HG03108 (cell line): ENCODE measurements around the gene CHRNA4.

ENCODE experiments used
- ATAC-seq: cut with Tn5 transposase; IDR thresholded peaks from one replicate; pipeline ENCODE4 v1.9.1; 2021; ENCODE audit warnings: moderate library complexity; ENCODE audit not compliant: unreplicated experiment

Gene CHRNA4

GRCh38 chr20:63322146-63322932, 38.8 kb downstream of the CHRNA4 start:
- ATAC-seq, result no peak

- ATAC-seq, result no peak
Measured at GRCh38 chr20:63321148-63321831, 39.9 kb downstream of the CHRNA4 start.

- no peak for ATAC-seq
Measured at GRCh38 chr20:63320616-63321147, 40.5 kb downstream of the CHRNA4 start.

- ATAC-seq, result no peak
Measured at GRCh38 chr20:63320041-63320511, 41.1 kb downstream of the CHRNA4 start.

GRCh38 chr20:63319164-63320040, 41.7 kb downstream of the CHRNA4 start:
- no peak for ATAC-seq

- no peak for ATAC-seq
Measured at GRCh38 chr20:63318391-63319163, 42.6 kb downstream of the CHRNA4 start.

GRCh38 chr20:63317601-63318291, 43.4 kb downstream of the CHRNA4 start:
- no peak for ATAC-seq

- no peak for ATAC-seq
Measured at GRCh38 chr20:63317061-63317460, 44.1 kb downstream of the CHRNA4 start.

GRCh38 chr20:63316502-63316921, 44.6 kb downstream of the CHRNA4 start:
- ATAC-seq, result no peak

GRCh38 chr20:63315731-63316491, 45.2 kb downstream of the CHRNA4 start:
- ATAC-seq, result no peak

GRCh38 chr20:63315240-63315689, 45.9 kb downstream of the CHRNA4 start:
- no peak for ATAC-seq

GRCh38 chr20:63314566-63315239, 46.4 kb downstream of the CHRNA4 start:
- no peak for ATAC-seq

GRCh38 chr20:63314015-63314471, 47.1 kb downstream of the CHRNA4 start:
- no peak for ATAC-seq

- no peak for ATAC-seq
Measured at GRCh38 chr20:63313349-63314014, 47.7 kb downstream of the CHRNA4 start.

GRCh38 chr20:63312690-63313348, 48.3 kb downstream of the CHRNA4 start:
- no peak for ATAC-seq

- no peak for ATAC-seq
Measured at GRCh38 chr20:63312273-63312672, 48.9 kb downstream of the CHRNA4 start.

- ATAC-seq, result no peak
Measured at GRCh38 chr20:63311833-63312243, 49.3 kb downstream of the CHRNA4 start.
